ENCODE results near the gene IGF1. TPM values are rescaled to one million over a fixed set of nuclear protein-coding genes. Genes with fewer than 3 reads are reported as not detected.

The IGF1 gene
- total RNA-seq: 1 to 10 TPM in 1 of 2 donors, not detected in 1; 1.0 TPM

DNA sequence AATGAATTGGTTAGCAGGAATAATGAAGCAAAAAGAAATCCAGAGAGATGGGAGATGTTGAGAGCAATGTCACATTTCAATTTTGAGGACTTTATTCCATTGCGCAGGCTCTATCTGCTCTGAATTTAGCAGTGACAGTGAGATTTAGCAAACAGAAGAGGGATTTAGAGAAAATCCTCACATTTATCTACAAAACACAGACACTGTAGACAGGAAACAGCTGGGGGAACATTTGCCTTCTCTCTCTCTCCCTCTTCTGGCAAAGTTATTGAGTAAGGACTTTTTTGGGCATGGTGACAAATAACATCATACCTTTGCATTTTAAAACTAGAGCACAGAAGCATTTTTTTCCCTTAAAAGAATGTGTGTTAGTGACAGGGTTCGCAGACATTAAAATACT lies at the start of gene IGF1:
IGF1 (minus strand) TSS at position 158 of the 400 bp plus-strand sequence. CDS start 182 bp downstream, outside the sequence.
- H3K9me3 Mint-ChIP-seq: no peaks in the 10 kb centered on the region
- H3K27me3 Mint-ChIP-seq: peaks cover 14% of the 10 kb centered on the region
- H3K4me1 Mint-ChIP-seq: peaks cover 10% of the 10 kb centered on the region
- no peak within 1 kb of the TSS for H3K27ac Mint-ChIP-seq
- no peak for ATAC-seq (replicated peaks)
- H3K4me3 Mint-ChIP-seq: no peak within 1 kb of the TSS
- no peaks in the 10 kb centered on the region for H3K36me3 Mint-ChIP-seq (ENCODE audit: low read depth)

DNA sequence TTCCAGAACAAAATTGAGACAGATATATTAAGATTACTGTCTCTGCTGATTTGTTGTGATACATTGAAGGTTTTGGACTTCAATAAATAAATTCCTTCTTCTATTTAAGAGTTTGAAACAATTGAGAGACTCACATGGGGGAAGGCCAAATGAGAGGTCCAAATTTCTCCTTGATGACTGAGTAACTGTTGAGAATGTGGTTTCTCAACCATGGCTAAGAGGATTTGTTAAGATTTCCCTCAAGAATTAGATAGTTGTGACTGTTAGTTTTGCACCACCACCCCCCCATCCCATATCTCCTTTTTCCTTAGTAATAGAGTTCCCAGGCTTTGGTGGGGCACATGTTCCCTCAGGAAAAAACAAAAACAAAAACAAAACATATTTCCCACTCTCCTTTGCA lies 47.7 kb upstream of the IGF1 start:
- Mint-ChIP-seq H3K4me1 (no peaks in the 10 kb centered on the region), H3K27me3 (peaks cover 11% of the 10 kb centered on the region), H3K4me3 (no peak overlapping the region), H3K36me3 (ENCODE audit: low read depth) (no peaks in the 10 kb centered on the region), H3K9me3 (peaks cover 4% of the 10 kb centered on the region), H3K27ac (no peak overlapping the region)
- no peak for ATAC-seq (replicated peaks)

DNA sequence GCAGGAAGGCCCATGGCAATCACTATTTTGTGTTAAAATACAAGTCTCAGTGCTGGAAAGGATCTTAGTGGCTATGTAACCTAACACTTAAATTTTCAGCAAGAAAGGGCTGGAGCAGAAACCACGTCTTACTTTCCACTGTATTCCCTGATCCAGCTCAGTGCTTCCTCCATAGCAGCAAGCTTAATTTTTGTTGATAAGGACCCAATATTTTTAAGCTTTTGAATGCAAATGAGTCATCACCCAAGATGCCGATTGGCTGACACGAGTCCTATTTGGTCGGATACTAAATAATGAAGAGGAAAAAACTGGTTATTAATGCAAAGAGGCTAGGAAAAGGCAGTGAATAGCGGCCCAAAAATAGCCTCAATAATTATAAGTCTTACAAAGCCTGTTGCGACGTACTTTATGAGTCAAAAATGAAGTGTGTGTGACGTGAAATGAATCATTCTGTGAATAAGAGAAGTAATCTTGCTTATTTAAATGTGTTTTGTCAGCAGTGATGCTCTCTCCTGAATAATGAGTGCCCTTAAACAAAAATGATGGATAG lies 46.9 kb upstream of the IGF1 start:
- Mint-ChIP-seq H3K36me3 (ENCODE audit: low read depth) (no peaks in the 10 kb centered on the region), H3K27me3 (peaks cover 14% of the 10 kb centered on the region), H3K4me3 (no peak overlapping the region), H3K27ac (no peak overlapping the region), H3K4me1 (no peaks in the 10 kb centered on the region), H3K9me3 (peaks cover 4% of the 10 kb centered on the region)
- ATAC-seq (replicated peaks): no peak

DNA sequence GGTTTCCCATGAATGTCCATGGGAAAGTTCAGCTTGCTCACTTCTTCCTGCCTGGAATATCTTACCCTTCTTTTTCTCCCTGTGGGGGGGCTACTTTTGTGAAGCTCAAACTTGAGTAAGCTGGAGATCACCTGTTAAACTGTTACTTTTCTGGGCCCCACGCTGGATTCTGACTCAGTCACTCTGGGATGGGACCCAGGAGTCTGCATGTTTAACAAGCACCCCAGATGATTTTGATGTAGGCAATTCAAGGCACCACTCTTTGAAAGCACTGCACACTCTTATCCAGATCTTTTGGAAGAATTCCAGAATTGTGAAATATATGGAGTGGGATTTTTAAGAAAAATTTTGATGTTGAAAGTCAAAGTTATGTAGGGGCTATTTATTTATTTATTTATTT lies 46.3 kb upstream of the IGF1 start:
- no peak overlapping the region for H3K27ac Mint-ChIP-seq
- peaks cover 4% of the 10 kb centered on the region for H3K9me3 Mint-ChIP-seq
- no peaks in the 10 kb centered on the region for H3K36me3 Mint-ChIP-seq (ENCODE audit: low read depth)

DNA sequence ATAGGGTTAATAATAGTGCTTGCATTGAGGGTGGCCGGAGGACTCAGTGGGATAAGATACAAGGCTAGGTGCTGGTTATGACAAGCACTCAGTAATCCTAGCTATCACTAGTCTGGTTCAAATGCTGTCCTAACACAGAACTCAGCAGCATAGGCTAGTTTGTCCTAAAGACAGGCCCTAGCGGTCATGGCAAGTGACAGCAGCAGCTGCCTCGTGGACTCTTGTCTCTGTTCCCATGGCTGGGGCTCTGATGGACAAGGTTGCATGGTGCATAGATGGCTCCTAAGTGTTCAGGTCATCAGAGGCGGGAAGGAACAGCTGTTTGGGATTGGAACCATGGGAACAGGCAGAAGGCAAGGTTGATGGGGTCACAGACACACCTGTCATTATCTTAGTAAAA lies 42.4 kb upstream of the IGF1 start:
- Mint-ChIP-seq H3K4me1 (no peaks in the 10 kb centered on the region), H3K4me3 (no peak overlapping the region)

More for the DNA sequence above, 46.3 kb upstream of the IGF1 start:
- H3K4me3 Mint-ChIP-seq: no peak overlapping the region
- ATAC-seq (replicated peaks): no peak
- H3K4me1 Mint-ChIP-seq: no peaks in the 10 kb centered on the region
- peaks cover 14% of the 10 kb centered on the region for H3K27me3 Mint-ChIP-seq

DNA sequence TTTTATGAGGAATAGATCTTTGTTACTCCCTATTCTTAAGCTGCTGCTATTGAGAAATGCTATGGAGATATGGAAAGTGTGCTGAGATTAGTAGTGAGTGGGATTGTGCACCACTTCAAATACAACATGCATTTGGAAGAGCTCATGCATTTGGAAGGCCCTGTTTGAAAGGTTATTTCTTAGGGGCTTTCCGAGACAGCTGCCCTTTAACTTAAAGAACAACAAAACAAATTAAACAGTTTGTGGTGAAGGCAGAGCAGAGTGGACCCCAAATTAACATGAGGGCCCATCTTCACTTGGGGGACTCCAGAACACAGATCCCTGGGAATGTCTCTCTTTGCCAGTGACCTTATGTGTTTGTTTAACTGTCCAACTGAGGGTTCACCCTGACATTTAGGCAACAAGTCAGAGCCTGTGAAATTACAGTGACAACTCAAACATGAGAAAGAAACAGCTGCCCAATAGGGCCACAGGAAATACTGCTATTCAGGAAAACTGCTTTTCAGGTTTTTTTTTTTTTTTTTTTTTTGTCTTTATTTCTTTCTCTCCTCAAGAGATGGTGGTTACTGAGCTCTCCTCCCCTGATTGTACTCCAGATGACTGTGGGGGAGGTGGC lies 41.4 kb upstream of the IGF1 start:
- Mint-ChIP-seq H3K9me3 (peaks cover 4% of the 10 kb centered on the region), H3K27ac (no peak overlapping the region), H3K36me3 (ENCODE audit: low read depth) (no peaks in the 10 kb centered on the region), H3K27me3 (peaks cover 15% of the 10 kb centered on the region), H3K4me1 (no peaks in the 10 kb centered on the region), H3K4me3 (no peak overlapping the region)
- ATAC-seq (replicated peaks): no peak

More for the DNA sequence above, 42.4 kb upstream of the IGF1 start:
- peaks cover 15% of the 10 kb centered on the region for H3K27me3 Mint-ChIP-seq
- no peak for ATAC-seq (replicated peaks)
- H3K9me3 Mint-ChIP-seq: peaks cover 4% of the 10 kb centered on the region
- H3K27ac Mint-ChIP-seq: no peak overlapping the region
- no peaks in the 10 kb centered on the region for H3K36me3 Mint-ChIP-seq (ENCODE audit: low read depth)

DNA sequence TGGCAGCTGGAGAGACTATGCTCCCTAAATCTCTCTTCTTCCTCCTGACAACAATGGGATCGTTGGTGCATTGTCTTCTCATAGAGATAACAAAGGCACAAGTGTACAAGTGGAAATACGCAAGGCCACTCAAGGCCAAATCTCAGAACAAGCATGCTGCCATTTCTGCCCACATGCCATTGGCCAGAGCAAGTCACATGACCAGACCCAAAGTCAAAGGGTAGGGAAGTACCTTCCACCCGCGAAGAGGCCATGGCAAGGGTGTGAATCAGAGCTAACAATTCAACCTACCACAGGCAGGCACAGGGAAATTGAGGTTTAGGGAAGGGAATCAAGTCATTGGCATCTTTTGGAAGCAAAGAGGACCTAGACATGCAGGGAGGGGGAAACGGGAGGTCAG lies 38.5 kb upstream of the IGF1 start:
- H3K27me3 Mint-ChIP-seq: peaks cover 7% of the 10 kb centered on the region
- no peak for ATAC-seq (replicated peaks)
- no peaks in the 10 kb centered on the region for H3K4me1 Mint-ChIP-seq
- no peaks in the 10 kb centered on the region for H3K9me3 Mint-ChIP-seq
- H3K36me3 Mint-ChIP-seq (ENCODE audit: low read depth): no peaks in the 10 kb centered on the region
- H3K27ac Mint-ChIP-seq: no peak overlapping the region
- H3K4me3 Mint-ChIP-seq: no peak overlapping the region

DNA sequence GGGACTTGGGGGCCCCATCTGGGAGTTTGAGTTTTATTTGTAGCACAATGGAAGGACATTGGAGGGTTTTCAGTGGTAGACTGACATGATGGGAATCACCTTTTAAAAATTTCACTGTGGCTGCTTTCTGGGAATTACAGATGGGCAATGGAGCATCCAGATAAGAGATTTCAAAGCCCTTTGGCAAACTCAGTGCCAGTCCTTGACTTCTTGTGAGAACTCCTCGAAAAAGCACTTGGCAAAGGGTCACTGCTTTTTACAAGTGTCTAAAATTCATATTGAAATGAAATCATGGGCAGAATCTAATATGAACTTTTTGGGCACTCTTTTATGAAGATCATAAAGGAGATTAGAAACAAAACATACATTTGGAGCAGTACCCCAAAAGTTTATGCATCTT lies 34.3 kb upstream of the IGF1 start:
- Mint-ChIP-seq H3K27ac (no peak overlapping the region), H3K36me3 (ENCODE audit: low read depth) (no peaks in the 10 kb centered on the region), H3K9me3 (peaks cover 3% of the 10 kb centered on the region), H3K4me3 (no peak overlapping the region), H3K27me3 (peaks cover 10% of the 10 kb centered on the region), H3K4me1 (no peaks in the 10 kb centered on the region)
- no peak for ATAC-seq (replicated peaks)

DNA sequence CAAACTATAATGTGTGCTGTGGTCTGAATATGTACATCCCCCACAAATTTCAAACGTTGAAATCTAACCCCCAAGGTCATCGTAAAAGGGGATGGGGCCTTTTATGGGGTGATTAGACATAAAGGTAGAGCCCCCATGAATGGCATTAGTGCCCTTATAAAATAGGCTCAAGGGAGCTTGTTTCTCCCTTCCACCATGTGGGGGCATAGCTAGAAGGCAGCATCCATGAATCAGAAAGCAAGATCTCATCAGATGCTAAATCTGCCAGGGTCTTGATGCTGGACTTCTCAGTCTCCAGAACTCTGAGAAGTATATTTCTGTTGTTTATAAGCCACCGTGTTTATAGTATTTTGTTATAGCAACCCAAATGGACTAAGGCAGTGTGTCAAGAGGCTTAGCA lies 33.4 kb upstream of the IGF1 start:
- H3K27me3 Mint-ChIP-seq: peaks cover 10% of the 10 kb centered on the region
- ATAC-seq (replicated peaks): no peak
- no peaks in the 10 kb centered on the region for H3K4me1 Mint-ChIP-seq
- H3K27ac Mint-ChIP-seq: no peak overlapping the region
- H3K4me3 Mint-ChIP-seq: no peak overlapping the region
- H3K9me3 Mint-ChIP-seq: peaks cover 3% of the 10 kb centered on the region
- H3K36me3 Mint-ChIP-seq (ENCODE audit: low read depth): no peaks in the 10 kb centered on the region

DNA sequence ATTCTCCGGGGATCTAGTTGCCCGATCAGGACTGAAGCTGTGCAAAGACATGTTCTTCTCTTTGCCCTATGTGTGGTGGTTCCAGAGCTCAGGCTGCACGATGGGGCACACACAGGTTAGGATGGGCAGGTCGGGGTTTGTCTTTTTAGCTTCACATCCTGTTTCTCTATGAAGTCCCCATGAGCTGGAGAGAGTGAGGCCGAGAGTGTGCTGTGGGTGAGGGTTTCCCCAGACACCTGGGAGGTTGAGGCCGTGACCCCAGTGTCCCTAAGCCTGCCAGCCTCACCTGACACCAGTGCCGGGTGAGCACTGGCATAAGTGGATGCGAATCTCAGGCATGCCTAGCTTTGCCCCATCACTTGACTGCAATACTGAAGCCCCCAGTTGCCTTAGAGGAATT lies 32.9 kb upstream of the IGF1 start:
- H3K4me3 Mint-ChIP-seq: no peak overlapping the region
- ATAC-seq (replicated peaks): no peak
- no peaks in the 10 kb centered on the region for H3K36me3 Mint-ChIP-seq (ENCODE audit: low read depth)
- H3K4me1 Mint-ChIP-seq: no peaks in the 10 kb centered on the region
- H3K27ac Mint-ChIP-seq: no peak overlapping the region
- peaks cover 10% of the 10 kb centered on the region for H3K27me3 Mint-ChIP-seq
- H3K9me3 Mint-ChIP-seq: peaks cover 3% of the 10 kb centered on the region

DNA sequence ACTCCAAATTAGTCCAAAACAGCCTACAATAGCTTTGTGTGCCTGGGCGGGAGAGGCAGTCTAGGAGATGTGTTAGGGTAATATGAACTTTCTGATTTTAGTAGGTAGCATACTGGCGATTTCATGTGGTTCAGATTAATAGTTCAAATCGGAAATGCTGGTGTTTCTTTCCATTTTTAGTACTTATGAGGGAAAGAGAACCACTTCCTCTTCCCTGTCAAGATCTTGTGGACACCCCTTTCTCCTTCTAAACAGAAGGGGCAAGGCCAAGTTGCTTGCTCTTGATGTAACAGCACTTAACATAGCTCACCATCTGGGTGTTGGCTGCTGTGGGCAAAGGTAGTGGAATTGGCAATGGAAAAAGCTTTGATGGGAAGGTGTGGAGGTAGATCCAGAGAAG lies 32.2 kb upstream of the IGF1 start:
- peaks cover 3% of the 10 kb centered on the region for H3K9me3 Mint-ChIP-seq
- no peak overlapping the region for H3K27ac Mint-ChIP-seq
- H3K4me3 Mint-ChIP-seq: no peak overlapping the region
- peaks cover 10% of the 10 kb centered on the region for H3K27me3 Mint-ChIP-seq
- no peaks in the 10 kb centered on the region for H3K36me3 Mint-ChIP-seq (ENCODE audit: low read depth)
- H3K4me1 Mint-ChIP-seq: no peaks in the 10 kb centered on the region
- no peak for ATAC-seq (replicated peaks)

DNA sequence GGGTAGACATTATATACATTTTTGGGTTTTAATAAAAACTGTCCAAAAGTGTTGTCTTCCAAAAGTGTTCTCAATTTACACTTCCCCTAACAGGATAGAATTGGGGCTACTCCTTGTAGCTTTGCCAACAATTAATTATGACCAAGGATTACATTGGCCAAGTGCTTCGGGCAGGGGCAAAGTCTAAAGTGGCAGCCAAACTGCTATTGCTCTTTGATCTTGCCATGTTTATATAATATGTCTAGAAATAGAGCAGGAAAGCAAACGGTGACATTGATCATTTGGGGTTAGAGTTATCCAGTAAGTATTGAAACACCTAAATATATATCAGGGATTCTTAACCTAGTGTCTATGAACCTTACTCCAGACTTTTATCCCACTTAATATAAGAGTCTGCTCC lies 31.2 kb upstream of the IGF1 start:
- ATAC-seq (replicated peaks): no peak
- H3K4me3 Mint-ChIP-seq: no peak overlapping the region
- no peak overlapping the region for H3K27ac Mint-ChIP-seq
- no peaks in the 10 kb centered on the region for H3K36me3 Mint-ChIP-seq (ENCODE audit: low read depth)
- peaks cover 10% of the 10 kb centered on the region for H3K27me3 Mint-ChIP-seq
- peaks cover 3% of the 10 kb centered on the region for H3K9me3 Mint-ChIP-seq
- H3K4me1 Mint-ChIP-seq: no peaks in the 10 kb centered on the region

DNA sequence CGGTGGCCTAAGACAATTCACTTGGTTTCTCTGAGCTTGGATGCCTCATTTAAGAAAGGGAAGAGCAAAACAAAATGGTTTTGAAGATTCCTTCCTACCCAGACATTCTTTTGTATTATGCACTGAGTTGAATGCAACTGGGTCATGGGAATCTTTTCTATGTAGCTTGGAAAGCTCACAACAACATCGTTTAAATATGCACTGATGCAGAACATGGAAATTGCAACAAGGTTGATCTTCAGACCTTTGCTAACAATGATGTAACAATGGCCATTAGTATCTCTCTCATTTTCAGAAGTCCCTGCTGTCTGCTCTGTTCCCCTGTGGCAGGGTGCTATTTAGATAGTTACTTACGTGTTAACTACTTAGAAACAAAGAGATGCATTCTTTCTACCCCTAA lies 30.1 kb upstream of the IGF1 start:
- Mint-ChIP-seq H3K27ac (no peak overlapping the region), H3K9me3 (peaks cover 3% of the 10 kb centered on the region), H3K27me3 (peaks cover 10% of the 10 kb centered on the region), H3K4me1 (no peaks in the 10 kb centered on the region), H3K36me3 (ENCODE audit: low read depth) (no peaks in the 10 kb centered on the region), H3K4me3 (no peak overlapping the region)
- ATAC-seq (replicated peaks): no peak

DNA sequence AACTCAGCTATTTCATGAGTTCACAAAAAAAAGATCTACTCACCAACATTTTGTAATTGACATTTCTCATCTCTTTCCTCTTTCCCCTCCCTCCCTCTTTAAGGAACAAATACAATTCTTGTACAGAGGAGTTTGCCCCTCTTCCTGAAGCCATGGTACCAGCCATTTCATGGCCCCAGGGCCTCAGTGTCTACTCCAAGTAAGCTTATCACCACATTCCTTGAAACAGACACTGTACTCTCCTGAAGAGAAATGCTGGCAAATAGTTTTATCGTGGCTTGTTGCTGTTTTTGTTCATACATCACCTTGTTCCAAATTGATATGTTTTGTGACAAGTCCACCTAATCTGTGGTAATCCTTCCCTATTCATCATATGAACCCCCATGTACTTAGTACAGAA lies 29.7 kb upstream of the IGF1 start:
- peaks cover 10% of the 10 kb centered on the region for H3K27me3 Mint-ChIP-seq
- no peak overlapping the region for H3K27ac Mint-ChIP-seq
- H3K9me3 Mint-ChIP-seq: peaks cover 3% of the 10 kb centered on the region
- no peak overlapping the region for H3K4me3 Mint-ChIP-seq
- no peaks in the 10 kb centered on the region for H3K4me1 Mint-ChIP-seq
- ATAC-seq (replicated peaks): no peak
- no peaks in the 10 kb centered on the region for H3K36me3 Mint-ChIP-seq (ENCODE audit: low read depth)

DNA sequence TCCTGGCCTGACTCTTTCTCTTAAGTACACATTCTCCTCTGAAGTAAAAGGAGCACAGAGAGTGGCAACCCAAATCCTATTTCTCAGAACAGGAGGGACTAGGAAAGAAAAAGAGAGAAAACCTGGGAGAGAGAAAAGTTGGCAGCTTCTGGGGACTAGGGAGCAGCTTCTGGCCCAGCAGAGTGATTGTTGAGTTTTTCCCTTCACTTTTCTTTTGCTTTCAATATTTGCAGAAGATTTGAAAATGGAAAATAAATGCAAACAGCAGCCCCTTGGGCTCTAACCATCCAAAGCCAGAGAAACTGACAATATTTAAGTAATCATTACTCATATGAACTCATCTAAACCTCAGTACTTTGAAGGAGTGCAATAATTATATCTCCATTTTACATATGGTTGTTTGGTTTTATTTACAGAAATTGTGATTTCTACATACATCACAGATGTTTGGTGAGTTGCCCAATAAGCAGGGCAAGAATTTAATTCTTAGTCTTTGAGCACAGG lies 28.8 kb upstream of the IGF1 start:
- Mint-ChIP-seq H3K9me3 (peaks cover 3% of the 10 kb centered on the region), H3K4me1 (no peaks in the 10 kb centered on the region), H3K27ac (no peak overlapping the region), H3K27me3 (peaks cover 10% of the 10 kb centered on the region), H3K4me3 (no peak overlapping the region), H3K36me3 (ENCODE audit: low read depth) (no peaks in the 10 kb centered on the region)
- no peak for ATAC-seq (replicated peaks)

Data from activated T-helper 17 cell treated with anti-CD3 and anti-CD28 coated beads, Interleukin-2, amount 50 U/mL, for 72 hours (primary cell).